GM10847 (cell line): Measurements from ENCODE around the gene NRXN3.

Experiments used
- POLR2A ChIP-seq: IDR thresholded peaks from 2 replicates; pipeline ENCODE4 v1.6.1; 2011; ENCODE audit not compliant: insufficient read length; ENCODE audit errors: extremely low read depth

Gene NRXN3

DNA sequence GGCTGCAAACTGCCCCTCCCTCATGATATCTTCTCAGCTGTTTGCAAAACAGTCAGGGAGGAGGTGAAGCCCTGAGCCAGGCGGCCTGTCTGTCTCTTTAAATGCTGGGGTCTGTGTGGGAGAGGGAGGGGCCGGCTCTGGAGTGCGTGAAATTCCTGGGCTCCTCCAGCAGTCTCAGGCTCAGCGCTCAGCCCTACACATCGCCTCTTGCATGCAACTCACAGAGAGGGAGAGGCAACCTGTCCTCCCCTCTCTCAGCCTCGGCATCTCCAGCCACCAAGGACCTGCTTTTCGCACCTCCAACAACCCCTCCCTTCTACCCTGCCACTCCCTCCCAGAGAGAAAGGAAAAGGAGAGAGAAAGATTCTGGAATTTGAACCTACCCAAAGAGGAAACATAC, at the start of gene NRXN3:
Gene NRXN3, plus strand, starts transcription at position 171 of the 400 bp plus-strand sequence. CDS start 72,721 bp downstream, outside the sequence.
- no peak for TF ChIP-seq POLR2A

DNA sequence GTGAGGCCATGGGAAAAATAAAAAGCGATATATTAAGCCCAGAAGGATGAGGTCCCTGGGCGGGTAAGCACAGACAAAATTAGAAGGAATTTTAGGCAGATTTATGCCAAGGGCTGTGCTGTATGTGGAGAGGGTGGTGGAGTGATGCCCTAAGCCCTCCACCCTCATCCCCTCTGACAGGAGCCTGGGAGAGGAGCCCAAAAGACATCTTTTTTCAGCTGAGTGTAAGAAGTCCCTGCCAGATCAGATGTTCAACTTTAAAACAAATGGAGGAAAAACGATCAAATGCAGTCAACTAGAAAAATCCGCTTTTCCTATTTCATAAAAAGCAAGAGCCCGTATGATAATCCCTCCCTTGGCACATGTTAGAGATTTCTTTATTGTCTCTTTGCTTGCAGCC, 47.7 kb upstream of the NRXN3 start:
- no peak for TF ChIP-seq POLR2A

DNA sequence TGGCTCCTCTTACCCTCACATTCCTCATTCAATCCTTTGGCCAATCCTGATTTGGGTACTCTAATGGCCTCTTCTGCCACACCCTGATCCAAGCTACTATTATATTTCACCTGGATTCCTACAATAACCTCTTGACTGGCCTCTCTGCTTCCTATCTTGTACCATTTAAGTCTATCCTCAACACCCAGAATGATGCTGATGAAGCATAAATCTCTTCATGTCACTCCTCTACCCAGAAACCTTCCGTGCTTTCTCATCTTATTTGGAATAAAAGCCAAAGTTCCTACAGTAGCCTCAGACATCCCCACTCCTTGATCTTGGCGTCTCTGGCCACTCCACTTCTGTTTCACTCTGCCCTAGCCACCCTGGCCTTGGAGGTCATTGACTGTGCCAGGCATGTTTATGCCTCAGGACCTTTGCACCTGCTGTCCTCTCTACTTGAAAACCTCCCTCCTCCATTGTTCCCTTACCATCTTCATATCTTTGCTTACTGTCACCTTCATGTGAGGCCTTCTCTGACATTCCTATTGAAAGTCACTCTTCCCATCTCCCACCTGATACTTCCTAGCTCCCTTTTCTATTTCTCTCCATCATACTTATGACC, 46.4 kb upstream of the NRXN3 start:
- no peak for TF ChIP-seq POLR2A

DNA sequence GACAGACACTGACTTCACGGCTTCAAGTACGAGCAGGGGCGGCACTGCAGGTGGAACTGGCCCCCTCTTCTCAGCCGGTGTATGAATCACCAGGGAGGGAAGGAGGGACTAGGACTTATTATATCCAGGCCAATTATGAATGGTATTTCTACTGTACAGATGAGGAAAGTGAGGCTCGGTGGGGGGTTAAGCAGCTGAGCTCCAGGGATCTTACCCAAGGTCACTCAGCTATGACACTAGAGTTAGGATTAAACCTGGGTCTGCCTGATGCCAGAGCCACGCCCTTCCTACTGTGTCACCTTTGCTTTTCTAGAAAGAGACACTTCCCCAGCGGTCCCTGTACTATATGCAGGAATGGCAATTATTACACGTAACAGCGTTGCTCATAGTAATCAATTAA, 42.2 kb upstream of the NRXN3 start:
- TF ChIP-seq POLR2A = no peak

DNA sequence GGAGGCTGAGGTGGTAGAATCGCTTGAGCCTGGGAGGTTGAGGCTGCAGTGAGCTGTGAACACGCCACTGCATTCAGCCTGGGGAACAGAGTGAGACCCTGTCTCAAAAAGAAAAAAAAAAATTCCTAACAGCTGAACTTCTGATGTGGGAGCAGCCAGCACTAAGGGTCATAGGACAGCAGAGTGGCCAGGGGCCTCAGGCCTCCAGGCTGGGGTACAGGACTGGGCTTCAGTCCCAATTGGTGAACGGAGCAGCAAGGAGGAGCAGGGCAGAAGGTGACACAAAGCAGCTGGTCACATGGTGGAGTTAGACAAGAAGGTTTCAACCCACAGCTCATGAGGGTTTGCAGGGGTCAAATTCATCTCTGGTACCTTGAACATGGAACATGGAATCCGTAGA, 40.8 kb upstream of the NRXN3 start:
- TF ChIP-seq POLR2A = no peak

DNA sequence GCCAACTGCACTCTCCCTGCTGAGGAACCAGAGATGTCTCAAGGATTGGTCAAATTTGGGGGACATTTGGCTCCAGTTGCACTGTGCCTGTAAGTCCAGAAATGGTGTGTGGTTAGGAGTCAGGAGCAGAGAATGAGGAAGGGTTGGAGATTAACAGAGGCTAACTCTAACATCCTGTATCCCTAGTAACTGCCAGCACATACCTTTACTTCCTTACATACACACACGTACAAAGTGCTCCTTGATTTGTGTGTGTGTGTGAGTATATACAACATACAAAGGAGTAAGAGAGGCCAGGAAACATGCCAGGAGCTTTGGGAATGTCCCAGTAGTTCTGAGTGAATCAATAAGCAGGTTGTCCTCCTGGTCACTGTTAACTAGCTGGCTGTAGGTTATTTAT, 39.8 kb upstream of the NRXN3 start:
- no peak for TF ChIP-seq POLR2A

DNA sequence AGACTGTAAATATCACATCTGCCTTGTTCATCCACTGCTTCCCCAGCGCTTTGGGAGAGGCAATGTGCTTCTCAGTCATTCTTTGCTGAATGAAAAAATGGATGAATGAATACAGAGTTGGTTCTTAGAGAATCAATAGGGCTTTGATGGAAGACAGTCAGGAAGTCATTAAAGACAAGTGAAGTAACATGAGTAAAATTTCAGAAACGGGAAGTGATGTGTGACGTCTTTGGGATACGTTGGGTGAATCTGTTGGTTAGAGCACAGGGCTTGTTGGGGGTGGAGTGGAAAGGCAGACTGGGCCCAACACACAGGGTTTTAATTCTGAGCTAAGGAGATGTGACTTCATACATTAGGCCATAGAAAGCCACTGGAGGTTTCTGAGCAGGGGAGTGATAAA, 39.0 kb upstream of the NRXN3 start:
- no peak for TF ChIP-seq POLR2A

DNA sequence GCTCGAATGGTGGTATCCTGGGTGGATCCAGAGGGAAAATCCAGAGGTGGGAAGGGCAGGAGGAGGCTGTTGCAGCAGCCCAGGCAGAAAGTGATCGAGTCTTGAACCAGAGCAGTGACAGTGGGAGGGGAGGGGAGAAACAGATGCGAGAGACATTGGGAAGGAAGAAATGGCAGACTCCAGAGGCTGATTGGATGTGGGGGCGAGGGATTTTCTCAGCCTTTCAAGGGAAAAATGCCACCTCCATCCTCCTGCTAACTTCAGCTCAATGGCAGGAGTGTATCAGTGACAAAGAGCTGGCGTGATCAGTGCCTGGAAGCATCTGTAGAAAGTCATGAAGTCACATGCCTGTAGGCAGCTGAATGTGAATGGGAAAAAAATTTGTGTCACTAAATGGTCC, 38.6 kb upstream of the NRXN3 start:
- no peak for TF ChIP-seq POLR2A

DNA sequence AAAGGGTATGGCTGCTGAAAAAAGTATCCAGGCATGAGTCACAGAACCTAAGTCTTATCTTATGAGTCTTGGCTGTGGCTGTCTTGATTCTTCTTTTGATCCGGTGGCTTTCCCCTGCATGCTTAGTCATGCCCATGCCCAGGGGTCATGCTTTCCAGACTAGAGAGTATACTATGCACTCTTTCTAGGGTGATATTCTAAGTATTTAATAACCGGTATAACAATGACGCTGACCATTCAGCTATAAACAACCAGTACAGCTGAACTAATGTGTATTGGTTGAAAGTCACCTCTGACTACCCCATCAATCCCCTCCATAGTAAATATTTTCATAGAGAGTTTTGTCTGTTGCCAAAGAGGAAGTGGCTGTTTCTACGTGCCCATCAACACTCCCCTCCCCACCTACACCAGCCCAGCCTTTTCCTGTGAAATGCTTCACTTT, 34.7 kb upstream of the NRXN3 start:
- TF ChIP-seq POLR2A = no peak

DNA sequence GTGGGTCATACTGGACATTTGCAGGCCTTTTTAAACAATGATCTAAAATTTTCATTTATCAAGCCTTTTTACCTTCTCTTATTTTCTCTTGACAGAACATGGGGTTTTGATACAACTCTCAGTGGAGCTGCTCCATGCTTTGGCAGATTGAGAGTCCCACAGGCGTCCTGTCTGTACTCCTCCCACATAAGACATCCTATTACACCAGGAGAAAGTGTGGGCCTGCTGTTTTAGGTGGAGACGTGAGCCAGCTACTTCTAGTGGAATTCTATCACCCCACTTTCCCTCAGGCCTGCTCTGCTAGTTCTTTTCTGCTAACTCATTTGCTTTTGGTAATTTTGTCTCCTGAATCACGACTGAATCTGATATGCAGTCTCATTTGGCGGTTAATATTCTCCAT, 33.5 kb upstream of the NRXN3 start:
- no peak for TF ChIP-seq POLR2A

DNA sequence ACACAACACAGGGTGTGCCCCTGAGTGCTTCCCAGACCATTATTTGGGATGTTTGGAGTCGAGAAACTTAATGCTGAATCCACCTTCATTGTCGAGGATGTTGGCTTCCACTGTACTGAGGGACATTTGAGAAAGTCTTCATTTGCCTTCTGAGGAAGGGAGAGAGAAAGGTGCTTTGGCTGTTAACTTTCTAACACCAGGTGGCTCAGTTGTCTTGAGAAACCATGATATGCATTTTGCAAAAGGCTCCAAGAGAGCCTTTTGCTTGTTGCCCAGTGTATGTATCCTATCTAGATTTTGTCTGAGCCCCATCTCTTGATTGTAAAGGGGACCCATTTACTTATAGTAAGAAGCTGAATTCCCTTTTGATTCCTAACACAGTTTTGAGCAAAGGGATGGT, 28.6 kb upstream of the NRXN3 start:
- no peak for TF ChIP-seq POLR2A

DNA sequence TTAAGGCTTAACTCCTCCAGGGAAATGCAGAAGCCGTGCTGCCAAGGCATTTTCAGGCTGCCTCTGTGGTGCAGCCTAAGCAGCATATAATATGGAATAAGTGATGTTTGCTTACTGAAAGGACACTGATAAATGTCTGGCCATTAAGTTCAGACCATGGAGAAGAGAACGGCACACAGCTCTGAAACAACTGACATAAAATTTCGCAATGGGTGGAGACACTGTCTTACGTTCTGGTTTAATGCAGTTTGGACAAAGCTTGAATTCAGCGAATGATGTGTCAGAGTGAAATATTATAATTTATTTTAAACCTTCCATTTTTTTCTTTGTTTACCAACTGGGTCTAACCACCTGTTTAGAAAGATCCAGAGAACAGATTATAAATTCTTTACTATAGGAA, 27.2 kb upstream of the NRXN3 start:
- no peak for TF ChIP-seq POLR2A

DNA sequence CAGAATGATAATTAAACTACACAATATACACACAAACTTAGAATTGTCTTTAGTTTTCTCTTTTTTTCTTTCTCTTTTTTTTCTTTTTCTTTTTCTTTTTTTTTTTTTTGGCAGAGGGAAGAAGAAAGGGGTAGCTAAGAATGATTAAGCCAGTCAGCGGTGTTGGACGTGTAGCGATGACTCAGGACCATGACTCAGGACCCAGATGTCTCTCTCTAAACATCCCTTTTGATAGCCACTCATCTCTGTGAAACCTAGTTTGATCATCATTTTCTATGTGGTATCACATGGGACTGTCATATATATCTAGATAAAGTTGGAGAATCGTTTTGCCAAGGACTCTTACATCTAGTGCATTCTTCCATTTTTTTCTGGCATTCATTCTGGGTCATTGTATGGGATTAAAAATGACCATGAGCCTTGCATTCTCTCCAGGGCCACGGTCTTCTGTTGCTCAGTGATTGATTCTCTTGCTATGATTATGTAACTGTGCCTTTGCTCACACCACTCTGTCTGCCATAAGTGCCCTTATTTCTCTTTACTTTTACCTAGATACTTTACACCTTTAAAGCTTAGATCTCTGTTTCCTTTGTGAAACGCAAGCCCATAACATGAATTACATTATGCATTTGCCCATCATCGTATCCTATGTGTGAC, 26.6 kb upstream of the NRXN3 start:
- no peak for TF ChIP-seq POLR2A

DNA sequence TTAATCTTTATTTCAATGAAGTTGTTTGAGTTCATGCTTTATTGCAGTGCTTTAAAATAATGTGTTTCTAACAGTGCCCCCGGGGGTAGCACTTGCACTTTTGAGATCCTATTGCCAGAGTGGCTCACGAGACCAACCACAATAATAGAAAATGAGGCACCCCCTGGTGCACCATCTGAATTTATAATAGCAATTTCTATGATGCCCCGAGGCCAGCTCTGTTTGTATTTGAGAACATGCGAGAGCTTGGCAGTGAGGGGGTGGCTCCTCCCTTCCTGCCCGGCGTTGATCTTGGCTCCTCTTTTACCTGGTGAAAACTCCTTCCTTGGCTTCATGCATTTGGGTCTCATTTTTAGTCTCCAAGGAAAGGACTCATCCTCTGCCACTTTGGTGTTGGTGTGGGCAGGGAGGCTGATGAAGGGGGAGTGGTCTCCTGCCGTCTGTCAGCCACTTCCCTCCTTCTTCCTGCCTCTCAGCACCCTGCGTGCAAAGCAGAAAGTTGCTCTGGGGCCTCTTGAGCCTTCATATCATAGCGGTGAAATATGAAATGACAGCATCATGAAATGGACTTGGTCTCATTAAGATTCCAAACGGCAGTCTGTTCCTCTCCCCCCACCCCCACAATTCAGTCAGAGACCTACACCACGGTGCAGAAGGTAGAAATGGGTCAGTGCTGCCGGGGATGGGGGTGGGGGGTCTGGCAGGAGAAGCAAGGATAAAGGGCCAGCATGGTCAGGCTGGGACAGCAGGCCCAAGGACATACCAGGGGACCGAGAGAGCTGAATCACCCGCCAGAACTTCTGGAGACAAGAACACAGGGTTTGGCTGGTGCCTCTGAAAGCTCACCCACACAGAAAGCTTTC, 17.7 kb upstream of the NRXN3 start:
- no peak for TF ChIP-seq POLR2A

DNA sequence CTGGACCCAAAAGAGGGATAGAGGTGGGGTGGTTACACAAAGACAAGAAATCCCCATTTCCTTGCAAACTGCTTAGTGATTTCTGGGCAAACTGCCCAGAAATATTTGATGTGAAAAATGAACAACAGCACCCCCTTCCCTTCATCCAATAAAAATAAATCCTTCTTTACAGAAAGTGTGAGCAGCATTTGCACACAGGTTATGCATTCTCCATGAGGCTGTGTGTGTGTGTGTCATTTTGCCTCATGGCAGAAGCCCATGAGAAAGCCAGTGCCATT, 17.2 kb upstream of the NRXN3 start:
- no peak for TF ChIP-seq POLR2A

DNA sequence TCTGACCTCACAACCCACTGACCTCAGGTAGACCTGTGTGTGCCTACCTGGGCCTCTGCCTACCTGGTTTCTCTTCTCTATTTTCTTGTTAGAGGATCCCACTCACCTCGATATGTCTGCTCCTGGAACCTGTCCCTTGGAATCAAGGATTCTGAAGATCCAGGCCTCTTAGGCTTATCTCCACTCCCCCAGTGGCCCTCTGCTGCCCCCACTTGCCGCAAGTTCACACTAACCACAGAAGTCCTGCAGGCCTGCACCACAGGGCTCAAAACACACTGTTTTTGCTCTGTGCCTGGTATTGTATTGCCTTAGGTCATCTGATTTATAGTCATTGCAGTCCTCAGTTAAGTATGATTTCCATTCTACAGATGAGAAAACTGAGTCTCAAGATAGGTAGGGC, 15.3 kb upstream of the NRXN3 start:
- no peak for TF ChIP-seq POLR2A
